Body of pancreas (tissue), 4 donors: Measurements from ENCODE around the gene FKBP7. TPM values are rescaled to one million over a fixed set of nuclear protein-coding genes. Genes with fewer than 3 reads are reported as not detected.
A peak's percentile ranks its signal among the peaks of the same experiment; 100 is the strongest.

Experiments used
- ATAC-seq: fragments of 150-250 bp; one replicate; pipeline ENCODE4 v1.9.1; 2016
- DNase-seq, 4 donors: peaks; one replicate each; pipeline ENCODE4 v3.0.0-alpha.2; 2019
- H3K27ac ChIP-seq, 4 donors: fragments of 200-600 bp; sonication (generic); 1 replicate in 3 of 4; 2 replicates in 1 of 4; pipeline versions ENCODE4 v1.5.1 to v1.6.1; 2016 to 2019; ENCODE audit warnings: mild to moderate bottlenecking in 1 of 4, mixed read lengths in 1 of 4, moderate library complexity in 1 of 4
- H3K27me3 ChIP-seq, 2 donors: fragments of 200-600 bp; sonication (generic); one replicate each; pipeline ENCODE4 v1.6.0; 2016; ENCODE audit warnings: mild to moderate bottlenecking in 1 of 2
- H3K36me3 ChIP-seq, 2 donors: fragments of 200-600 bp; sonication (generic); replicated peaks in 1 of 2; 2 replicates each; pipeline ENCODE4 v1.5.1; 2016; ENCODE audit warnings: low read depth in 2 of 2; ENCODE audit not compliant: insufficient read depth in 1 of 2
- H3K4me1 ChIP-seq: fragments of 200-600 bp; sonication (generic); one replicate; pipeline ENCODE4 v1.6.0; 2016
- H3K4me3 ChIP-seq, 2 donors: fragments of 200-600 bp; sonication (generic); 1 replicate in 1 of 2; 2 replicates in 1 of 2; pipeline ENCODE4 v1.5.1; 2016 to 2019
- H3K9me3 ChIP-seq, 3 donors: fragments of 200-600 bp; sonication (generic); 1 replicate in 2 of 3; 2 replicates in 1 of 3; pipeline ENCODE4 v1.5.1; 2016
- CTCF ChIP-seq, 7 experiments: fragments of 450-650 bp in 4 of 7; fragments of 200-600 bp in 3 of 7; sonication (generic) in 3 of 7; IDR thresholded peaks; one replicate each; pipeline ENCODE4 v1.5.1; 2016 to 2019; ENCODE audit warnings: antibody characterized with exemption in 7 of 7
- POLR2A ChIP-seq, 3 donors: fragments of 450-650 bp; IDR thresholded peaks; one replicate each; pipeline ENCODE4 v1.6.1; 2016; ENCODE audit warnings: antibody characterized with exemption in 3 of 3, mild to moderate bottlenecking in 2 of 3
- WGBS, 2 donors: methylation state at CpG; one replicate each; pipeline ENCODE4 v1.1.5; 2017; 5-methylcytosine and 5-hydroxymethylcytosine counted together
- intact Hi-C: fragments of 100-400 bp; cut with DNase I; formaldehyde crosslinking; loops from one replicate; pipeline ENCODE4 v1.15.1; 2023
- total RNA-seq, 2 donors: library from RNA; depleted of rRNA; stranded (reverse); fragments of >200 nt; gene quantifications; one replicate each; pipeline ENCODE4 v1.1.0, GENCODE V29; 2016

Gene FKBP7
- total RNA-seq, 2 donors from 2014 or later = 2.9 to 4.6 TPM

GRCh38 chr2:178523596-178524134, 45.3 kb upstream of the FKBP7 start:
- no peak for DNase-seq
- H3K27ac ChIP-seq = peak overlapping the region in 3 of 4 donors; percentile 34 to 56 (median 43)
- TF ChIP-seq CTCF (IDR thresholded peaks at IDR 0.05) (no peak), POLR2A (IDR thresholded peaks at IDR 0.05) (no peak)
- no peaks in the 10 kb centered on the region for H3K9me3 ChIP-seq
- H3K27me3 ChIP-seq = no peaks in the 10 kb centered on the region
- peak overlapping the region; percentile 16 to 41 for H3K4me3 ChIP-seq
- H3K4me1 ChIP-seq = peaks cover 7% of the 10 kb centered on the region
- intact Hi-C loops = no loop called here
- ATAC-seq = no peak
- no peaks in the 10 kb centered on the region for H3K36me3 ChIP-seq
- 23 to 46% methylated on average over 8 of the region's 8 CpGs for WGBS, 2 donors

DNA sequence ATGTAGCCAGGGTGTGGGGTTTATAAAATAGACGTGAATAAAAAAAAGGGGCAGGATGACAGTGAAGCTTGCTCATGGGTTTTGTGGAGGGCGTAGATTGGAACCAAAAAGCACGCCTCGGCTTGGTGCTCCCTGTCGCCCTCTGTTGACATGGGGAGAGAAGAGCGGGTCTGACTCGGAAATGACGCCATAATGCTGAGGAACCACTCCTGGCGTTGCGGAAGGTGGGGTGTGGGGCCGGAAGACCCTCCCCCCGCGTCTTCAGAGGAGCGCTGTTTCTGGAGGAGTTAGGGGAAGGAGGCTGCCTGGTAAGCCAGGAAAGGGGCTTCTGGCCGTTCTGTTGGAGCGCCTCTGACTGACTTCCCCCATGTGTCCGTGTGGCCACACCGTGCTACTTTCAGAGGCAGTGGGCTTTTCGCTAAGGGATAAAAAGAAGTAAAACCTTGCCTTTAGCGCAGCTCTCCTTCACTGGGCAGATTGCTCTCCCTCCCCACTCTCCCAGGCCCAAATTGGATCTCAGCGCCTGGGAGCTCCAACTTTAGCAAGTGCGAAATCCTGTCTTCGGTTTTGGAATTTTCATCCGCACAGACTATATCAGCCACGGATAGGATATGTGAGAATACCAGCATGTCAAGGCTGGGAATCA, 44.7 kb upstream of the FKBP7 start:
- peak in 2 of 3 donors; percentile 55 to 61 for TF ChIP-seq POLR2A (IDR thresholded peaks at IDR 0.05)
- TF ChIP-seq CTCF (IDR thresholded peaks at IDR 0.05) = peak; percentile 31 to 87 (median 69)
- Histone ChIP-seq H3K9me3 (no peaks in the 10 kb centered on the region), H3K4me1 (peaks cover 7% of the 10 kb centered on the region), H3K4me3 (peak overlapping the region; percentile 16 to 41), H3K36me3 (no peaks in the 10 kb centered on the region), H3K27me3 (no peaks in the 10 kb centered on the region), H3K27ac (peak overlapping the region in 3 of 4 donors; percentile 34 to 56 (median 43))
- WGBS, 2 donors = 3 to 23% methylated on average over 24 to 25 of the region's 25 CpGs
- ATAC-seq = peak; percentile 99
- intact Hi-C loops = no loop called here
- DNase-seq = peak; percentile 78 to 84 (median 83)

GRCh38 chr2:178521304-178522150, 43.1 kb upstream of the FKBP7 start:
- Histone ChIP-seq H3K36me3 (no peaks in the 10 kb centered on the region), H3K4me3 (no peak overlapping the region), H3K27ac (no peak overlapping the region), H3K27me3 (no peaks in the 10 kb centered on the region), H3K4me1 (peaks cover 7% of the 10 kb centered on the region), H3K9me3 (no peaks in the 10 kb centered on the region)
- intact Hi-C loops = no loop called here
- 92 to 96% methylated on average over 11 of the region's 11 CpGs for WGBS, 2 donors
- ATAC-seq (no peak), DNase-seq (no peak)
- TF ChIP-seq POLR2A (IDR thresholded peaks at IDR 0.05) (no peak), CTCF (IDR thresholded peaks at IDR 0.05) (no peak)

DNA sequence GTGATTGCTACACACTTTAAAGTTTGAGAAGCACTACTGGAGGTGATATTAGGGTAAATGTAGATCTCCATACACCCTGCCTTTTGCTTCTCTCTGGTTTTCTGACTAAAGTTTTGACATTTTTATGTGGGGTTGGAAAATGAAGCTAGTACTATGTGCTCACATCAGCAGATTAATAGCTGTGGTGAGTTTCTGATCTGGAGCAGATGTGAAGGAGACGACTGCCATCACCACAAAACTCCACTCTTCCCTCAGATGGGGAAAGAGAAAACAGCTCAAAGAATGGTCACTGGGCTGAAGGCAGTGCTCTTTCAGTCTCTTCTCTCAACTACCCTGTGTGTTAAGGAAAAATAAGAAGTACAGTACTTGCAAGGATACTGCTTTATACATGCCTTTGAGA, 39.1 kb upstream of the FKBP7 start:
- no peak overlapping the region for H3K27ac ChIP-seq
- no peak for ATAC-seq
- intact Hi-C loops = no loop called here
- H3K36me3 ChIP-seq = no peaks in the 10 kb centered on the region
- no peaks in the 10 kb centered on the region for H3K9me3 ChIP-seq
- H3K4me3 ChIP-seq = no peak overlapping the region
- H3K4me1 ChIP-seq = no peaks in the 10 kb centered on the region
- H3K27me3 ChIP-seq = no peaks in the 10 kb centered on the region
- 83 to 88% methylated on average over 1 of the region's 1 CpG for WGBS, 2 donors
- DNase-seq = no peak
- no peak for TF ChIP-seq CTCF (IDR thresholded peaks at IDR 0.05)
- no peak for TF ChIP-seq POLR2A (IDR thresholded peaks at IDR 0.05)
